CD4-positive, alpha-beta memory T cell (primary cell): ENCODE measurements around the gene COL17A1. TPM values are rescaled to one million over a fixed set of nuclear protein-coding genes. Genes with fewer than 3 reads are reported as not detected.
A peak's percentile ranks its signal among the peaks of the same experiment; 100 is the strongest.

Source experiments
- CTCF ChIA-PET: fragments of 350-600 bp; sonication (Branson Sonifier 250); formaldehyde crosslinking; loops from one replicate; lab custom pipeline; 2021; ENCODE audit warnings: inconsistent platforms; ENCODE audit not compliant: partially characterized antibody; lab: Charles Lee
- POLR2A ChIA-PET: fragments of 350-600 bp; sonication (Branson Sonifier 250); formaldehyde crosslinking; loops from one replicate; lab custom pipeline; 2021; ENCODE audit not compliant: partially characterized antibody; lab: Charles Lee
- DNase-seq, 5 donors: peaks; one replicate each; pipeline versions ENCODE4 v3.0.0 to v3.0.0-alpha.2; 2020 to 2022; ENCODE audit warnings: mixed read lengths in 1 of 5
- H3K27ac ChIP-seq: one replicate; pipeline ENCODE4 v1.7.0; 2013; ENCODE audit warnings: low read depth, low read length
- H3K27me3 ChIP-seq: 2 replicates; pipeline ENCODE4 v1.7.0; 2013; ENCODE audit warnings: mild to moderate bottlenecking, low read length, moderate library complexity; ENCODE audit not compliant: insufficient read depth
- H3K36me3 ChIP-seq: 2 replicates; pipeline ENCODE4 v1.7.0; 2013; ENCODE audit warnings: mild to moderate bottlenecking, low read length, moderate library complexity; ENCODE audit not compliant: insufficient read depth
- H3K4me1 ChIP-seq: 2 replicates; pipeline ENCODE4 v1.7.0; 2013; ENCODE audit warnings: mild to moderate bottlenecking, low read length, moderate library complexity; ENCODE audit not compliant: insufficient read depth
- H3K4me3 ChIP-seq, 2 donors: one replicate each; pipeline ENCODE4 v1.7.0; 2013; ENCODE audit warnings: low read length in 2 of 2, mild to moderate bottlenecking in 1 of 2
- H3K9me3 ChIP-seq, 2 donors: one replicate each; pipeline ENCODE4 v1.7.0; 2013; ENCODE audit warnings: low read length in 2 of 2, control low read depth in 1 of 2; ENCODE audit not compliant: control insufficient read depth in 1 of 2
- H3K27ac Mint-ChIP-seq, 7 donors: one replicate each; pipeline ENCODE4 v1.8.0; 2020 to 2021; ENCODE audit warnings: mixed read lengths in 7 of 7, mild to moderate bottlenecking in 6 of 7, inconsistent platforms in 3 of 7, moderate library complexity in 3 of 7
- H3K27me3 Mint-ChIP-seq, 2 donors: one replicate each; pipeline ENCODE4 v1.8.0; 2020 to 2021; ENCODE audit warnings: mixed read lengths in 2 of 2
- H3K36me3 Mint-ChIP-seq, 2 donors: one replicate each; pipeline ENCODE4 v1.8.0; 2020 to 2021; ENCODE audit warnings: mixed read lengths in 2 of 2, inconsistent platforms in 1 of 2, mild to moderate bottlenecking in 1 of 2
- H3K4me1 Mint-ChIP-seq, 4 donors: one replicate each; pipeline ENCODE4 v1.8.0; 2020 to 2021; ENCODE audit warnings: mixed read lengths in 4 of 4, mild to moderate bottlenecking in 1 of 4
- H3K4me3 Mint-ChIP-seq, 8 donors: one replicate each; pipeline ENCODE4 v1.8.0; 2020 to 2021; ENCODE audit warnings: mixed read lengths in 8 of 8, mild to moderate bottlenecking in 7 of 8, moderate library complexity in 6 of 8, inconsistent platforms in 3 of 8
- H3K9me3 Mint-ChIP-seq, 8 donors: one replicate each; pipeline ENCODE4 v1.8.0; 2020 to 2021; ENCODE audit warnings: mixed read lengths in 8 of 8, mild to moderate bottlenecking in 5 of 8, inconsistent platforms in 3 of 8, moderate library complexity in 1 of 8
- intact Hi-C: fragments of 100-400 bp; cut with micrococcal nuclease; formaldehyde crosslinking; loops from one replicate; pipeline ENCODE4 v1.15.1; 2023
- polyA plus RNA-seq, 2 donors: library from polyadenylated mRNA; unstranded; fragments of 300-500 nt; fragmentation: Illumina TruSeq; gene quantifications; one replicate each; pipeline ENCODE4 v1.2.3, GENCODE V29; 2021
- total RNA-seq, 2 experiments: library from RNA; stranded (reverse); gene quantifications; one replicate each; pipeline ENCODE4 v1.2.3, GENCODE V29; 2021

COL17A1 gene
- total and polyA plus RNA-seq, 4 experiments from 2014 or later, result not detected

- Mint-ChIP-seq H3K4me3 (no peak overlapping the region), H3K4me1 (peaks cover 2 to 5% (median 4%) of the 10 kb centered on the region in 4 donors), H3K27ac (peak overlapping the region in 1 of 7 donors; percentile 19), H3K27me3 (no peaks in the 10 kb centered on the region), H3K36me3 (peaks cover 27 to 50% of the 10 kb centered on the region in 2 donors), H3K9me3 (no peaks in the 10 kb centered on the region)
- Histone ChIP-seq H3K4me3 (no peak overlapping the region), H3K4me1 (no peaks in the 10 kb centered on the region), H3K27ac (no peak overlapping the region), H3K27me3 (no peaks in the 10 kb centered on the region), H3K9me3 (no peaks in the 10 kb centered on the region), H3K36me3 (peaks cover 20% of the 10 kb centered on the region)
- intact Hi-C loops, result loop anchor here (1.0 to 10.0 kb wide), 3 partner anchors 93 to 176 kb away; partner anchors contain the start of gene SFR1
- no peak for DNase-seq
- CTCF ChIA-PET, result interaction anchor here (0.8 to 1.5 kb wide), 6 partner anchors 10 to 141 kb away, joined by 3 to 4 read pairs (median 4); partner anchors contain the start of gene SFR1
- POLR2A ChIA-PET, result interaction anchor here (0.8 kb wide), 1 partner anchor 92 kb away, joined by 3 read pairs; no protein-coding TSS in a partner anchor
Observed at GRCh38 chr10:104028823-104029520, 56.7 kb downstream of the COL17A1 start.

DNA sequence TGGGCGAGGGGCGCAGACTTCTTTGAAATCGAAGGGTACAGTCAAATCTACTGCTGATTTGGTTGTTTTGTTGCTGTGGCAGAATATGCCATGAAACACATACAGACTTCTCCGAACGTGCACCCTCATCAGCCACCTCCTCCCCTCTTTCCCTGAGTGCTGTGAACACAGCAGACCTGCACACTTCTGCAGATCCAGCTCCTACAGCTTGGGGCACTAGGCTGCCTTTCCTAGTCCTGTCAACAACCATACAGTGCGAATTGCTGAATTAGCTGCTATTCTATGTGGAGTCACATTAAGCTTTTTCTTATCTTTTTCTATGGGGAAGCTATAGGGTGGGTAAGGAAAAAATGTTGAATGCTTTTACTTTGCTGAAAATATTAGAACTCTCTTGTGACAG, 57.5 kb downstream of the COL17A1 start:
- peaks cover 28% of the 10 kb centered on the region for H3K36me3 ChIP-seq

DNA sequence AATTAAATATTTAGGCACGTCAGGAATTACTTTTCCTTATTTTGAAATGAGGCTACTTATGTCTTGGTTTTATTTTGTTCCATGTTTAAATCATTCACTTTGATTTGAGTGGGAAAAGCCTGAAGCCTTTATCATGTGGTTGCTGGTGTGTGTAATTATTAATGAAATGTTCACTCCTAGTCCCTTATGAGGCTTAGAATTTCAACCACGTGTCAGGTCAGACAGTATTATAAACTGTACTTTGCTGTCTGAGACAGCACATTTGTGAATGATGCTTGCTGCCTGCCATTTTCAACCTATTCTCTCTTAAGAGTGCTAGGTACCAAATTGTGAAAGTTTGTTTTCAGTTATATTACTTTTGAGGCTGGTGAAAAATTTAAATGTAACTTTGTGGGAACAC, 58.9 kb downstream of the COL17A1 start:
- H3K36me3 Mint-ChIP-seq, result peaks cover 41 to 67% of the 10 kb centered on the region in 2 donors

More for the DNA sequence above, 57.5 kb downstream of the COL17A1 start:
- peaks cover 35 to 58% of the 10 kb centered on the region in 2 donors for H3K36me3 Mint-ChIP-seq
- peaks cover 3 to 8% (median 4%) of the 10 kb centered on the region in 4 donors for H3K4me1 Mint-ChIP-seq
- ChIA-PET POLR2A (no interaction called here), CTCF (interaction anchor here (0.9 to 1.5 kb wide), 4 partner anchors 10 to 140 kb away, joined by 3 to 4 read pairs (median 4); partner anchors contain the start of gene SFR1)
- H3K27me3 Mint-ChIP-seq, result no peaks in the 10 kb centered on the region
- no peaks in the 10 kb centered on the region for H3K9me3 Mint-ChIP-seq
- H3K27me3 ChIP-seq, result no peaks in the 10 kb centered on the region
- H3K4me3 ChIP-seq, result no peak overlapping the region
- no peak overlapping the region for H3K4me3 Mint-ChIP-seq
- H3K9me3 ChIP-seq, result no peaks in the 10 kb centered on the region
- DNase-seq, result peak in 2 of 5 donors; percentile 8 to 20
- H3K27ac Mint-ChIP-seq, result peak overlapping the region in 4 of 7 donors; percentile 11 to 89 (median 44)
- intact Hi-C loops, result loop anchor here (1.0 to 10.0 kb wide), 3 partner anchors 94 to 177 kb away; partner anchors contain the start of gene SFR1
- no peak overlapping the region for H3K27ac ChIP-seq
- H3K4me1 ChIP-seq, result no peaks in the 10 kb centered on the region

GRCh38 chr10:104025524-104025923, 60.2 kb downstream of the COL17A1 start:
- DNase-seq, result no peak
- intact Hi-C loops, result loop anchor here (5.0 to 10.0 kb wide), 2 partner anchors 97 to 179 kb away; partner anchors contain the start of gene SFR1
- POLR2A ChIA-PET, result interaction anchor here (1.3 kb wide), 1 partner anchor 58 kb away, joined by 3 read pairs; no protein-coding TSS in a partner anchor
- Histone ChIP-seq H3K9me3 (no peaks in the 10 kb centered on the region), H3K4me1 (no peaks in the 10 kb centered on the region), H3K27ac (no peak overlapping the region), H3K4me3 (no peak overlapping the region), H3K27me3 (no peaks in the 10 kb centered on the region), H3K36me3 (peaks cover 50% of the 10 kb centered on the region)
- Mint-ChIP-seq H3K36me3 (peaks cover 46 to 69% of the 10 kb centered on the region in 2 donors), H3K27ac (peak overlapping the region in 2 of 7 donors; percentile 22 to 48), H3K9me3 (no peaks in the 10 kb centered on the region), H3K4me1 (peaks cover 2 to 11% (median 6%) of the 10 kb centered on the region in 4 donors), H3K27me3 (no peaks in the 10 kb centered on the region), H3K4me3 (no peak overlapping the region)
- CTCF ChIA-PET, result interaction anchor here (1.3 kb wide), 1 partner anchor 138 kb away, joined by 4 read pairs; no protein-coding TSS in a partner anchor

More for the DNA sequence above, 58.9 kb downstream of the COL17A1 start:
- Mint-ChIP-seq H3K27me3 (no peaks in the 10 kb centered on the region), H3K4me3 (no peak overlapping the region), H3K4me1 (peaks cover 2 to 10% (median 6%) of the 10 kb centered on the region in 4 donors), H3K9me3 (no peaks in the 10 kb centered on the region), H3K27ac (no peak overlapping the region)
- ChIA-PET CTCF (no interaction called here), POLR2A (no interaction called here)
- Histone ChIP-seq H3K36me3 (peaks cover 39% of the 10 kb centered on the region), H3K9me3 (no peaks in the 10 kb centered on the region), H3K4me3 (no peak overlapping the region), H3K4me1 (no peaks in the 10 kb centered on the region), H3K27me3 (no peaks in the 10 kb centered on the region), H3K27ac (no peak overlapping the region)
- intact Hi-C loops, result loop anchor here (5.0 to 10.0 kb wide), 2 partner anchors 96 to 178 kb away; partner anchors contain the start of gene SFR1
- no peak for DNase-seq

GRCh38 chr10:104022026-104022425, 63.7 kb downstream of the COL17A1 start:
- H3K36me3 Mint-ChIP-seq, result peaks cover 60 to 74% of the 10 kb centered on the region in 2 donors
- Histone ChIP-seq H3K4me1 (no peaks in the 10 kb centered on the region), H3K27me3 (no peaks in the 10 kb centered on the region), H3K9me3 (no peaks in the 10 kb centered on the region), H3K36me3 (peaks cover 77% of the 10 kb centered on the region), H3K27ac (no peak overlapping the region), H3K4me3 (no peak overlapping the region)
- no peak for DNase-seq
- no peaks in the 10 kb centered on the region for H3K27me3 Mint-ChIP-seq
- ChIA-PET POLR2A (no interaction called here), CTCF (interaction anchor here (1.8 kb wide), 1 partner anchor 134 kb away, joined by 6 read pairs; no protein-coding TSS in a partner anchor)
- H3K4me1 Mint-ChIP-seq, result peaks cover 0 to 8% (median 4%) of the 10 kb centered on the region in 4 donors
- no peaks in the 10 kb centered on the region for H3K9me3 Mint-ChIP-seq
- no peak overlapping the region for H3K4me3 Mint-ChIP-seq
- peak overlapping the region in 3 of 7 donors; percentile 5 to 61 (median 54) for H3K27ac Mint-ChIP-seq
- intact Hi-C loops, result loop anchor here (10.0 kb wide), 1 partner anchor 183 kb away; no protein-coding TSS in a partner anchor

GRCh38 chr10:104021246-104021645, 64.4 kb downstream of the COL17A1 start:
- Histone ChIP-seq H3K36me3 (peaks cover 77% of the 10 kb centered on the region), H3K4me1 (no peaks in the 10 kb centered on the region), H3K9me3 (no peaks in the 10 kb centered on the region), H3K27me3 (no peaks in the 10 kb centered on the region), H3K4me3 (no peak overlapping the region), H3K27ac (no peak overlapping the region)
- Mint-ChIP-seq H3K4me1 (peaks cover 0 to 8% (median 4%) of the 10 kb centered on the region in 4 donors), H3K36me3 (peaks cover 60 to 78% of the 10 kb centered on the region in 2 donors), H3K4me3 (no peak overlapping the region), H3K9me3 (no peaks in the 10 kb centered on the region), H3K27ac (peak overlapping the region in 1 of 7 donors; percentile 8), H3K27me3 (no peaks in the 10 kb centered on the region)
- no peak for DNase-seq
- CTCF ChIA-PET, result interaction anchor here (1.0 to 1.8 kb wide), 2 partner anchors 62 to 133 kb away, joined by 3 to 6 read pairs; no protein-coding TSS in a partner anchor
- intact Hi-C loops, result loop anchor here (10.0 kb wide), 1 partner anchor 184 kb away; no protein-coding TSS in a partner anchor
- POLR2A ChIA-PET, result interaction anchor here (0.5 kb wide), 1 partner anchor 127 kb away, joined by 4 read pairs; no protein-coding TSS in a partner anchor
